ENCODE results near the gene C6orf120. TPM values are rescaled to one million over a fixed set of nuclear protein-coding genes. Genes with fewer than 3 reads are reported as not detected.
A peak's percentile ranks its signal among the peaks of the same experiment; 100 is the strongest.

Gene C6orf120
- total and polyA plus RNA-seq, 2 donors (not counting 3 experiments of a cell fraction or from before 2014, with no cell fraction given) = 13.8 to 30.1 TPM

DNA sequence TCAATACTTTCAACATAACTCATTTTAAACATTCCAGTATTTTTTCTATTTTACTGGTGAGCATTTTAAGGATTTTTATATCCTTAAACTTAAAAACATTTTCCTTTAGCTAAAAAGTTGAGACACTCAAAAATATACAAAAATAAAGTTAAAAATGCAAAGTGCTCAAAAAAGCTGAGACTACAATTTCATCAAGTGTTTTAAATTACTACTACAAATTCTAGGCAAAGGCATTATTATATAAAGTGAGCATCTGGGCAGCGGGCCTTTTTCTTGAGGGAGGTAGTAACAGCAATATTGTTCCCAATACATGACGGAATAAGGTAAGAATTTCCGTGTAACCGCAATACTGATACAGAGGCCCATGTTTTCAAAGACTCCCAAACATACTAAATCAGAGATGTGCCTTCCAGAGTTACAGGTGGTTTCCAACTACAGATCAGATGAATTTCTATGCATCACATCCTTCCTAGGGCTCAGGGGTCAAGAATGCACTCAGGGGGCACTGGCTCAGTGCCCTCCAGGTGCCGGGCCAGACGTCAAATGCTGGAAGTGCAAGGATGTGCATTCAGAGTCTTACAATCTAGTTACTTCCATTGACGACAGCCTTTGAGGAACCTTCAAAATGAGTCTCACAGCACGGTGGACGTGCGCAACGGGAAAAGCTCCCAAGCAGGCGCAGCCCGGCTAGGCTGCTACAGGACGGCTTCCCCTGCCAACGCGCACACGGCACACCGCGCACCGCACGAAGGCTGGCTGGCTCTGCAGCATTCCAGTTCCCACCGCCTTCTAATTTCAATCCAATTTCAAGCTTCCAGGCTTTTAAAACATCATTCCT is 20.7 kb downstream of the C6orf120 start:
- BruUV-seq (replicated peaks) = TSS peak; percentile 31
- no peaks in the 10 kb centered on the region for H3K36me3 ChIP-seq (ENCODE audit: control insufficient read depth in 2 of 2, extremely low read depth in 1 of 2, insufficient read depth in 2 of 2, low read length in 2 of 2)
- TF ChIP-seq GATA2 (IDR thresholded peaks at IDR 0.05; ENCODE audit: insufficient read depth, insufficient read length, low read depth, low read length) (peak; percentile 83), JUN (IDR thresholded peaks at IDR 0.05; ENCODE audit: borderline replicate concordance, insufficient read depth, insufficient read length, low read depth) (peak; percentile 71), FOS (IDR thresholded peaks at IDR 0.05; ENCODE audit: borderline replicate concordance, insufficient read depth, low read length) (peak; percentile 66), POLR2AphosphoS5 (IDR thresholded peaks at IDR 0.05; ENCODE audit: insufficient read depth, low read depth, low read length) (peak; percentile 68), EZH2 (IDR thresholded peaks at IDR 0.05; ENCODE audit: borderline replicate concordance, low read depth, low read length, severe bottlenecking) (no peak)
- TF ChIP-seq, protein P1, sequence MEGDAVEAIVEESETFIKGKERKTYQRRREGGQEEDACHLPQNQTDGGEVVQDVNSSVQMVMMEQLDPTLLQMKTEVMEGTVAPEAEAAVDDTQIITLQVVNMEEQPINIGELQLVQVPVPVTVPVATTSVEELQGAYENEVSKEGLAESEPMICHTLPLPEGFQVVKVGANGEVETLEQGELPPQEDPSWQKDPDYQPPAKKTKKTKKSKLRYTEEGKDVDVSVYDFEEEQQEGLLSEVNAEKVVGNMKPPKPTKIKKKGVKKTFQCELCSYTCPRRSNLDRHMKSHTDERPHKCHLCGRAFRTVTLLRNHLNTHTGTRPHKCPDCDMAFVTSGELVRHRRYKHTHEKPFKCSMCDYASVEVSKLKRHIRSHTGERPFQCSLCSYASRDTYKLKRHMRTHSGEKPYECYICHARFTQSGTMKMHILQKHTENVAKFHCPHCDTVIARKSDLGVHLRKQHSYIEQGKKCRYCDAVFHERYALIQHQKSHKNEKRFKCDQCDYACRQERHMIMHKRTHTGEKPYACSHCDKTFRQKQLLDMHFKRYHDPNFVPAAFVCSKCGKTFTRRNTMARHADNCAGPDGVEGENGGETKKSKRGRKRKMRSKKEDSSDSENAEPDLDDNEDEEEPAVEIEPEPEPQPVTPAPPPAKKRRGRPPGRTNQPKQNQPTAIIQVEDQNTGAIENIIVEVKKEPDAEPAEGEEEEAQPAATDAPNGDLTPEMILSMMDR (IDR thresholded peaks at IDR 0.05; ENCODE audit: extremely low read depth in 1 of 2, insufficient read depth in 1 of 2, low read depth in 1 of 2, low read length in 2 of 2) = no peak
- dilution Hi-C loops (cut with MboI; ENCODE audit: extremely low pct_ligation_motif_present, low sequenced_read_pairs) = no loop called here
- peaks cover 40% of the 10 kb centered on the region for H3K79me2 ChIP-seq (ENCODE audit: control insufficient read depth, insufficient read depth, low read length)
- no peaks in the 10 kb centered on the region for H3K27me3 ChIP-seq (ENCODE audit: control insufficient read depth in 2 of 2, insufficient read depth in 2 of 2, low read length in 2 of 2)
- intact Hi-C loops (cut with micrococcal nuclease) = loop anchor here (1.0 to 10.0 kb wide), 4 partner anchors 20 to 768 kb away; partner anchors contain the start of genes C6orf120 and WDR27
- FAIRE-seq = peak; percentile 89
- DNase-seq (ENCODE audit: low read depth, low spot score) = peak; percentile 88
- H3K9me3 ChIP-seq (replicated peaks; ENCODE audit: control insufficient read depth, insufficient read depth, low read length) = no peaks in the 10 kb centered on the region
- H3K4me1 ChIP-seq (ENCODE audit: control insufficient read depth, extremely low read depth, insufficient read depth, low read length) = peaks cover 25% of the 10 kb centered on the region
- no peaks in the 10 kb centered on the region for H3K9me1 ChIP-seq (replicated peaks; ENCODE audit: control insufficient read depth, extremely low read depth, insufficient read depth, low read length)
- H4K20me1 ChIP-seq (replicated peaks; ENCODE audit: control insufficient read depth, extremely low read depth, insufficient read depth, low read length) = no peaks in the 10 kb centered on the region
- peak overlapping the region; percentile 49 for H3K4me2 ChIP-seq (ENCODE audit: insufficient read depth, low read length)
- ChIA-PET POLR2A (no interaction called here), CTCF (interaction anchor here (1.0 to 3.3 kb wide), 6 partner anchors 14 to 794 kb away, joined by 3 to 18 read pairs (median 4); no protein-coding TSS in a partner anchor)
- peak overlapping the region; percentile 25 to 95 (median 71) for H3K4me3 ChIP-seq (replicated peaks in 1 of 3; ENCODE audit: insufficient read depth in 1 of 3, low read depth in 1 of 3, low read length in 3 of 3)
- H3K9ac ChIP-seq (replicated peaks; ENCODE audit: extremely low read depth, insufficient read depth, low read length) = peak overlapping the region; percentile 70
- peak overlapping the region; percentile 77 for H3K27ac ChIP-seq (ENCODE audit: insufficient read depth, low read depth, low read length)
- H2AFZ ChIP-seq (ENCODE audit: low read depth, low read length) = no peak overlapping the region
